ENCODE data around the gene DDX42.

DNA sequence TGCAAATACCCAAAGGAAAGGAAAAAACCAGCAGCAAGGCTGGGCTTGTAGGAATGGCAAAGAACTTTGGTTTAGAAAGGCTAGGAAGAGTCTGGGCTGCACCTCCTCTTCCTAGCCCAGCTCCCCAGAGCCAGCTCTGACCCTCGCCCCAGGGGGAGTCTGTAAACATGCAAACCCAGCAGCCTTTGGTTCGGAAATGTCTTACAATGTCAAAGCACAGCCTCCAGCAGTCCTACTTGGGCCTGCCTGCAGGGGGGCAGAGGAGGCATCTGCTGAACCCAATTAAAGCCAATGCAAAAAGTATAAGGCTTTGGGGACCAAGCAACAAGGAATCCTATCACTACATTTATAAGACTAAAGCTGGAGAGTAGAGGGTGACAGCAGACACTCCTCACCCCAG lies 58.5 kb downstream of the DDX42 start:
- TF ChIP-seq, protein P1, sequence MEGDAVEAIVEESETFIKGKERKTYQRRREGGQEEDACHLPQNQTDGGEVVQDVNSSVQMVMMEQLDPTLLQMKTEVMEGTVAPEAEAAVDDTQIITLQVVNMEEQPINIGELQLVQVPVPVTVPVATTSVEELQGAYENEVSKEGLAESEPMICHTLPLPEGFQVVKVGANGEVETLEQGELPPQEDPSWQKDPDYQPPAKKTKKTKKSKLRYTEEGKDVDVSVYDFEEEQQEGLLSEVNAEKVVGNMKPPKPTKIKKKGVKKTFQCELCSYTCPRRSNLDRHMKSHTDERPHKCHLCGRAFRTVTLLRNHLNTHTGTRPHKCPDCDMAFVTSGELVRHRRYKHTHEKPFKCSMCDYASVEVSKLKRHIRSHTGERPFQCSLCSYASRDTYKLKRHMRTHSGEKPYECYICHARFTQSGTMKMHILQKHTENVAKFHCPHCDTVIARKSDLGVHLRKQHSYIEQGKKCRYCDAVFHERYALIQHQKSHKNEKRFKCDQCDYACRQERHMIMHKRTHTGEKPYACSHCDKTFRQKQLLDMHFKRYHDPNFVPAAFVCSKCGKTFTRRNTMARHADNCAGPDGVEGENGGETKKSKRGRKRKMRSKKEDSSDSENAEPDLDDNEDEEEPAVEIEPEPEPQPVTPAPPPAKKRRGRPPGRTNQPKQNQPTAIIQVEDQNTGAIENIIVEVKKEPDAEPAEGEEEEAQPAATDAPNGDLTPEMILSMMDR (IDR thresholded peaks at IDR 0.05), result no peak
- no peak for TF ChIP-seq POLR2A (IDR thresholded peaks at IDR 0.05)

Measured in vagina (tissue), 2 donors.